ENCODE data around the gene AMHR2. TPM values are rescaled to one million over a fixed set of nuclear protein-coding genes. Genes with fewer than 3 reads are reported as not detected.

AMHR2 gene
- total and polyA plus RNA-seq, 2 experiments from 2014 or later = 0.24 TPM; not detected in 1

DNA sequence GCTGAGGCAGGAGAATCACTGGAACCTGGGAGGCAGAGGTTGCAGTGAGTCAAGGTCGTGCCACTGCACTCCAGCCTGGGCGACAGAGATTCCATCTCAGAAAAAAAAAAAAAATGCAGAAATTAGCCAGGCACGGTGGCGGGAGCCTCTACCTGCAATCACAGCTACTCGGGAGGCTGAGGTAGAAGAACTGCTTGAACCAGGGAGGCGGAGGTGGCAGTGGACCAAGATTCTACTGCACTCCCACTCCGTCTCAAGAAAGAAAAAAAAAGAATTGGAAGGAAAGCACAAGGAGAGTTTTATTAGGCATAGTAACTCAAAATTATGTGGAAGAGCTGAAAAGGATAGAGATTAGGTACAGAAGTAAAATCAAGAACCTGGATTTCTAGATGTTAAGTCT, 20.8 kb upstream of the AMHR2 start:
- TF ChIP-seq, protein P1, sequence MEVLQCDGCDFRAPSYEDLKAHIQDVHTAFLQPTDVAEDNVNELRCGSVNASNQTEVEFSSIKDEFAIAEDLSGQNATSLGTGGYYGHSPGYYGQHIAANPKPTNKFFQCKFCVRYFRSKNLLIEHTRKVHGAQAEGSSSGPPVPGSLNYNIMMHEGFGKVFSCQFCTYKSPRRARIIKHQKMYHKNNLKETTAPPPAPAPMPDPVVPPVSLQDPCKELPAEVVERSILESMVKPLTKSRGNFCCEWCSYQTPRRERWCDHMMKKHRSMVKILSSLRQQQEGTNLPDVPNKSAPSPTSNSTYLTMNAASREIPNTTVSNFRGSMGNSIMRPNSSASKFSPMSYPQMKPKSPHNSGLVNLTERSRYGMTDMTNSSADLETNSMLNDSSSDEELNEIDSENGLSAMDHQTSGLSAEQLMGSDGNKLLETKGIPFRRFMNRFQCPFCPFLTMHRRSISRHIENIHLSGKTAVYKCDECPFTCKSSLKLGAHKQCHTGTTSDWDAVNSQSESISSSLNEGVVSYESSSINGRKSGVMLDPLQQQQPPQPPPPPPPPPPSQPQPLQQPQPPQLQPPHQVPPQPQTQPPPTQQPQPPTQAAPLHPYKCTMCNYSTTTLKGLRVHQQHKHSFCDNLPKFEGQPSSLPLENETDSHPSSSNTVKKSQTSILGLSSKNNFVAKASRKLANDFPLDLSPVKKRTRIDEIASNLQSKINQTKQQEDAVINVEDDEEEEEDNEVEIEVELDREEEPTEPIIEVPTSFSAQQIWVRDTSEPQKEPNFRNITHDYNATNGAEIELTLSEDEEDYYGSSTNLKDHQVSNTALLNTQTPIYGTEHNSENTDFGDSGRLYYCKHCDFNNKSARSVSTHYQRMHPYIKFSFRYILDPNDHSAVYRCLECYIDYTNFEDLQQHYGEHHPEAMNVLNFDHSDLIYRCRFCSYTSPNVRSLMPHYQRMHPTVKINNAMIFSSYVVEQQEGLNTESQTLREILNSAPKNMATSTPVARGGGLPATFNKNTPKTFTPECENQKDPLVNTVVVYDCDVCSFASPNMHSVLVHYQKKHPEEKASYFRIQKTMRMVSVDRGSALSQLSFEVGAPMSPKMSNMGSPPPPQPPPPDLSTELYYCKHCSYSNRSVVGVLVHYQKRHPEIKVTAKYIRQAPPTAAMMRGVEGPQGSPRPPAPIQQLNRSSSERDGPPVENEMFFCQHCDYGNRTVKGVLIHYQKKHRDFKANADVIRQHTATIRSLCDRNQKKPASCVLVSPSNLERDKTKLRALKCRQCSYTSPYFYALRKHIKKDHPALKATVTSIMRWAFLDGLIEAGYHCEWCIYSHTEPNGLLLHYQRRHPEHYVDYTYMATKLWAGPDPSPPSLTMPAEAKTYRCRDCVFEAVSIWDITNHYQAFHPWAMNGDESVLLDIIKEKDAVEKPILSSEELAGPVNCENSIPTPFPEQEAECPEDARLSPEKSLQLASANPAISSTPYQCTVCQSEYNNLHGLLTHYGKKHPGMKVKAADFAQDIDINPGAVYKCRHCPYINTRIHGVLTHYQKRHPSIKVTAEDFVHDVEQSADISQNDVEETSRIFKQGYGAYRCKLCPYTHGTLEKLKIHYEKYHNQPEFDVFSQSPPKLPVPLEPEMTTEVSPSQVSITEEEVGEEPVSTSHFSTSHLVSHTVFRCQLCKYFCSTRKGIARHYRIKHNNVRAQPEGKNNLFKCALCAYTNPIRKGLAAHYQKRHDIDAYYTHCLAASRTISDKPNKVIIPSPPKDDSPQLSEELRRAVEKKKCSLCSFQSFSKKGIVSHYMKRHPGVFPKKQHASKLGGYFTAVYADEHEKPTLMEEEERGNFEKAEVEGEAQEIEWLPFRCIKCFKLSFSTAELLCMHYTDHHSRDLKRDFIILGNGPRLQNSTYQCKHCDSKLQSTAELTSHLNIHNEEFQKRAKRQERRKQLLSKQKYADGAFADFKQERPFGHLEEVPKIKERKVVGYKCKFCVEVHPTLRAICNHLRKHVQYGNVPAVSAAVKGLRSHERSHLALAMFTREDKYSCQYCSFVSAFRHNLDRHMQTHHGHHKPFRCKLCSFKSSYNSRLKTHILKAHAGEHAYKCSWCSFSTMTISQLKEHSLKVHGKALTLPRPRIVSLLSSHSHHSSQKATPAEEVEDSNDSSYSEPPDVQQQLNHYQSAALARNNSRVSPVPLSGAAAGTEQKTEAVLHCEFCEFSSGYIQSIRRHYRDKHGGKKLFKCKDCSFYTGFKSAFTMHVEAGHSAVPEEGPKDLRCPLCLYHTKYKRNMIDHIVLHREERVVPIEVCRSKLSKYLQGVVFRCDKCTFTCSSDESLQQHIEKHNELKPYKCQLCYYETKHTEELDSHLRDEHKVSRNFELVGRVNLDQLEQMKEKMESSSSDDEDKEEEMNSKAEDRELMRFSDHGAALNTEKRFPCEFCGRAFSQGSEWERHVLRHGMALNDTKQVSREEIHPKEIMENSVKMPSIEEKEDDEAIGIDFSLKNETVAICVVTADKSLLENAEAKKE (CRISPR knock-in tag; IDR thresholded peaks at IDR 0.05) = no peak
- TF ChIP-seq EZH2phosphoT487 (IDR thresholded peaks at IDR 0.05; ENCODE audit: unreplicated experiment) (no peak), CTCF (conservative IDR thresholded peaks at IDR 0.05; ENCODE audit: low read depth in 2 of 2) (no peak), STAT1 (IDR thresholded peaks at IDR 0.05; ENCODE audit: unreplicated experiment) (no peak), ZNF114 (CRISPR knock-in tag; IDR thresholded peaks at IDR 0.05) (no peak), CREB1 (CRISPR knock-in tag; IDR thresholded peaks at IDR 0.05; ENCODE audit: low read depth) (no peak), EZH2 (IDR thresholded peaks at IDR 0.05; ENCODE audit: low read depth, unreplicated experiment) (no peak), POLR2AphosphoS5 (IDR thresholded peaks at IDR 0.05; ENCODE audit: low read depth) (no peak), ZNF331 (CRISPR knock-in tag; IDR thresholded peaks at IDR 0.05; ENCODE audit: low read depth) (no peak)
- TF ChIP-seq, protein P2, sequence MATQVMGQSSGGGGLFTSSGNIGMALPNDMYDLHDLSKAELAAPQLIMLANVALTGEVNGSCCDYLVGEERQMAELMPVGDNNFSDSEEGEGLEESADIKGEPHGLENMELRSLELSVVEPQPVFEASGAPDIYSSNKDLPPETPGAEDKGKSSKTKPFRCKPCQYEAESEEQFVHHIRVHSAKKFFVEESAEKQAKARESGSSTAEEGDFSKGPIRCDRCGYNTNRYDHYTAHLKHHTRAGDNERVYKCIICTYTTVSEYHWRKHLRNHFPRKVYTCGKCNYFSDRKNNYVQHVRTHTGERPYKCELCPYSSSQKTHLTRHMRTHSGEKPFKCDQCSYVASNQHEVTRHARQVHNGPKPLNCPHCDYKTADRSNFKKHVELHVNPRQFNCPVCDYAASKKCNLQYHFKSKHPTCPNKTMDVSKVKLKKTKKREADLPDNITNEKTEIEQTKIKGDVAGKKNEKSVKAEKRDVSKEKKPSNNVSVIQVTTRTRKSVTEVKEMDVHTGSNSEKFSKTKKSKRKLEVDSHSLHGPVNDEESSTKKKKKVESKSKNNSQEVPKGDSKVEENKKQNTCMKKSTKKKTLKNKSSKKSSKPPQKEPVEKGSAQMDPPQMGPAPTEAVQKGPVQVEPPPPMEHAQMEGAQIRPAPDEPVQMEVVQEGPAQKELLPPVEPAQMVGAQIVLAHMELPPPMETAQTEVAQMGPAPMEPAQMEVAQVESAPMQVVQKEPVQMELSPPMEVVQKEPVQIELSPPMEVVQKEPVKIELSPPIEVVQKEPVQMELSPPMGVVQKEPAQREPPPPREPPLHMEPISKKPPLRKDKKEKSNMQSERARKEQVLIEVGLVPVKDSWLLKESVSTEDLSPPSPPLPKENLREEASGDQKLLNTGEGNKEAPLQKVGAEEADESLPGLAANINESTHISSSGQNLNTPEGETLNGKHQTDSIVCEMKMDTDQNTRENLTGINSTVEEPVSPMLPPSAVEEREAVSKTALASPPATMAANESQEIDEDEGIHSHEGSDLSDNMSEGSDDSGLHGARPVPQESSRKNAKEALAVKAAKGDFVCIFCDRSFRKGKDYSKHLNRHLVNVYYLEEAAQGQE (IDR thresholded peaks at IDR 0.05; ENCODE audit: unreplicated experiment) = no peak
- Histone ChIP-seq H3K4me2 (no peak overlapping the region), H3K4me1 (ENCODE audit: insufficient read depth) (no peaks in the 10 kb centered on the region), H3K9me2 (ENCODE audit: insufficient read depth) (no peaks in the 10 kb centered on the region), H4K20me1 (replicated peaks; ENCODE audit: insufficient read depth) (peaks cover 4% of the 10 kb centered on the region), H2AFZ (no peak overlapping the region), H3K27me3 (ENCODE audit: insufficient read depth) (no peaks in the 10 kb centered on the region), H3F3A (replicated peaks; ENCODE audit: low read depth) (no peaks in the 10 kb centered on the region), H3K79me2 (replicated peaks; ENCODE audit: insufficient read depth) (peaks cover 46% of the 10 kb centered on the region), H3K36me3 (ENCODE audit: insufficient read depth) (peaks cover 10% of the 10 kb centered on the region; the same call in 1 of the 2 replicates), H3K27ac (ENCODE audit: low read depth) (no peak overlapping the region), H3K4me3 (no peak overlapping the region)
- no peak for DNase-seq (ENCODE audit: low spot score)
- H3K4me1 Mint-ChIP-seq = no peaks in the 10 kb centered on the region
- ATAC-seq = no peak
- H3K4me3 Mint-ChIP-seq = no peak overlapping the region
- H3K27me3 Mint-ChIP-seq (ENCODE audit: insufficient read depth, low read depth, poor library complexity) = no peaks in the 10 kb centered on the region
- H3K36me3 Mint-ChIP-seq (ENCODE audit: low read depth) = peaks cover 21% of the 10 kb centered on the region
- H3K9me3 Mint-ChIP-seq = no peaks in the 10 kb centered on the region
- peak overlapping the region; percentile 70; the same call in 1 of the 2 replicates for H3K27ac Mint-ChIP-seq
